Stromal cell of bone marrow (primary cell): ENCODE data around the gene PIMREG.

Experiments
- DNase-seq: peaks from one replicate; pipeline ENCODE4 v3.0.0-alpha.2; 2012; ENCODE audit warnings: low read depth

Gene PIMREG

DNA sequence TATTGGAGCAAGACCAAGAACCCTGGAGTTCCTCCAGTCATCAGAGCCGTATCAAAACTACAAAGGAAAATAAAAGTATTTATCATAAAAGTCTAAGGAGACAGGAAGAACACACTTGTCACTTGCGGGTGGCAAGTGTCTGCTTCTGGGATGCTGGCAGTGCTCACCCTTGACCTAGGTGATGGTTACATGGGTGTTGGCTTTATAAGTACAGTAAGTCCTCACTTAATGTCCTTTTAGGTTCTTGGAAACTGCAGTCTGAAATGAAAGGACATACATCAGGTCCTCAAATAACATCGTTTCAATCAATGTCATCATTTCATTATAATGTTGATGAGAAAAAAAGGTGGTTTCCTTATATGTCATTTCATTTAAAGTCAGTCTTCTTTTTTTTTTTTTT, 6.3 kb upstream of the PIMREG start:
- no peak for DNase-seq

DNA sequence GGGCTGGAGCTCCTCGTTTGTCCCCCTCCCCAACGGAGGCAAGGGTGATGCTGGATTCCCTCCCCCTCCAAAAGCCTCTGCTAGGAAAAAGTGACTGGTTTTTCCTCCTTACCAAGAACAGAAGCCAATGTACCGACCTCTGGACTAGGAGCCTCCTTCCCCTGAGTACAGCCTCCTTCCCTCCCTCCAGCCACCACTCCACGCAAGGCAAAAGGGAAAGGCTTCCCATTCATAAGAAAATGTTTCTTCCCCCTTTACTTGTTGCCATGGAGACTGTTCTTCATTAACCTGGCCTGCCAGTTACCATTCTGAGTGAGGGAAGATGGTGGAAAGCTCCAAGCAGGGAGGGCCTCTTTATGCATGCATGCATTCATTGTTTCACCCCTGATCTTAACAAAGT, 4.3 kb upstream of the PIMREG start:
- DNase-seq: no peak

DNA sequence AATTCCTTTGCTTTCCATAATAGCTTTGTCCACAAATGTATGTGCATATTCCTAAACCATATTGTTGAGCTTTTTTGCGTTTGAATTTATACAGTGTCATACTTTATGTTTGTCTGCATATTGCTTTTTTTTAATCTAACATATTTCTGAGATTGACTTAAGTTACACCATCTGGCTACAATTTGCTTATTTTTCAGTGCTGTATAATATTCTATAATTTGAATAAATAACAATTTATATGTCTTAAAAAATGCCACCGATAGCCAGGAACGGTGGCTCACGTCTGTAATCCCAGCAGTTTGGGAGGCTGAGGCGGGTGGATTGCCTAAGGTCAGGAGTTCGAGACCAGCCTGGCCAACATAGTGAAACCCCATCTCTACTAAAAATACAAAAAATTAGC, 1.5 kb upstream of the PIMREG start:
- no peak for DNase-seq

DNA sequence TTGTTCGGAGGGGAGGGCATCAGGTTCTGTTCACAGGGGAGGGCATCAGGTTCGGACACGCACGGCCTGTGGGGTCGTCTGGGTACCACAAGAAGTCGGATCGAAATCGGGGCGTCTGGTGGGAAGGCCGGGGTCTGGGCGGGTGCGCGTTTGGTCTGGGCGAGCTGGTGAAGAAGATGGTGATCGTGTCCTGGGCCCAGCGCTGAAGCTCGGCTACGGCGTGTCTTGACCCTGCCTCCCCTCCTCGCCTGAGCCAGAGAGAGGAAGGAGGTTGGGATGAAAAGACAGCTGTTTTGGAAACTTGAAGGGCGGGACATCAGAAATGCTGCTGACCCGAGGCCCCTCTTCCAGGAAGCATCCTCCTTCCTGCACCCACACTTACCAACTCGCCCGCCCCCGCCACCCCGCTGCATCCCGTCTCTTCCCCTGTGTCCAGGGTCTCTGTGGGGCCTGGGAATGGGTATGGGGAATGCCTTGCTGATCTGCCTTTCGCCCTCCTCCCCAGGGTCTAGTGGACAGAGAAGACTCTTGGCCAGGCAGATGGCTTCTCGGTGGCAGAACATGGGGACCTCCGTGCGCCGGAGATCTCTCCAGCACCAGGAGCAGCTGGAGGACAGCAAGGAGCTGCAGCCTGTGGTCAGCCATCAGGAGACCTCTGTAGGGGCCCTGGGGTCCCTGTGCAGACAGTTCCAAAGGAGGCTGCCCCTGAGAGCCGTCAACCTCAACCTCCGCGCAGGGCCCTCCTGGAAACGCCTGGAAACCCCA, 498 bp downstream of the PIMREG start:
- no peak for DNase-seq

DNA sequence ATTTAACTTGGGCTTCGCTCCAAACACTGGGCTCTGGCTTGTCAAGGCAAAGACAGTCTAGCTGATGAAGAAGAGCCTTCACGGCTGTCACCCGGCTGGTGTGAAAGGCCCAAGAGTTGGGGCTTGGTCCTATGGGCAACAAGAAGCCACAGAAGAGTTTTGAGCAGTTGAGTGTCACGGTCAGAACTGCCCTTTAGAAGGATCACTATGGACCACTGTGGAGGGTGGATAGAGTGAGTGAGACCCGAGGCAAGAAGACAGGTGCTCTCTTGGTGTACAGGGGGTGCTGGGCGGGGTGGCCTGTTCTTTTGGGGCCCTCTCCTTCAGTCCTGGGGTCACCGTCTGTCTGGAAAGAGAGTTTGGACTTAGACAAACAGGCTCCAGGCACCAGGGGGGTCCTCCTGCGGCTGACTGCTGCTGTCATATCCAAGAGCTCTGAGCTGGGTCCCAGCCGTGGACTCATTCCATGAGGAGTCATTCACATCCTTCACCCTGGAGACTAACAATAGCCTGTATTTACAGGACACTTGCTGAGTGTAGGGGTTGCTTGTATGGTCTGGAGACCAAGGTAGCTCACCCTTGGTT, 2.4 kb downstream of the PIMREG start:
- no peak for DNase-seq

DNA sequence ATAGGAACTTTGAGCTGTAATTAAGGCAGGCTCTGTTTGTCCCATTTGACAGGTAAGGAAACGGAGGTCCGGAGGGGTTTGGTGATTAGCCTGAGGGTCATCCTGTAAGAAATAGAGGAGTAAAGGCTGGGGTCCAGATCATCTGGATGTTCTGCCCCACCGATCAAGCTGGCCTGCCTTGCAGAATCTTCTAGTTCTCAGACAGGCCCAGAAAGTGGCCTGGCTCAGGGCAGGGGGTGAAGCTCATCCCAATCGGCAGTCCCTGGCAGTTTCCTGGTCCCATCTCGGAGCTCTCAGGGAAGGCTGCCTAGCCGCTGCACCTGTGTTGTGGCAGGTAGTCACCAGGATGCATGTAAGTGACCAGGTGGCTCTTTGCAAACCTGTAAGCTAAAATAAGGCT, 4.2 kb downstream of the PIMREG start:
- DNase-seq: no peak

DNA sequence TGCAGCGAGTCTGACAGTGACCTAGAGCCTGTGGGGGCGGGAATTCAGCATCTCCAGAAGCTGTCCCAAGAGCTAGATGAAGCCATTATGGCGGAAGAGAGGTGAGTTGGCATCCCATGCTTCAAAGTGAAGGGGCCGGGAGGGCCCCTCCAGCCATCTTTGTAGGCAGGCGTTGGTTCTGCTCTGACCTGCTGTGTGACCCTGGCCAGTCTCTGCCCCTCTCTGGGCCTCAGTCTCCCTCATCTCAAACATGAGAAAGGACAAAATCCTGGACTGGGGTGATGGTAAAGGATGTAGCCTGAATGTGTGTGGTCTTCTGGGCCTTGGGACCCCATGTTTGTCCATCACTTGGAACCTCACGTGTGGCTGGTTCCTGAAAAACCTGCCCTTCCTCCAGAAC, 5.1 kb downstream of the PIMREG start:
- DNase-seq: no peak

DNA sequence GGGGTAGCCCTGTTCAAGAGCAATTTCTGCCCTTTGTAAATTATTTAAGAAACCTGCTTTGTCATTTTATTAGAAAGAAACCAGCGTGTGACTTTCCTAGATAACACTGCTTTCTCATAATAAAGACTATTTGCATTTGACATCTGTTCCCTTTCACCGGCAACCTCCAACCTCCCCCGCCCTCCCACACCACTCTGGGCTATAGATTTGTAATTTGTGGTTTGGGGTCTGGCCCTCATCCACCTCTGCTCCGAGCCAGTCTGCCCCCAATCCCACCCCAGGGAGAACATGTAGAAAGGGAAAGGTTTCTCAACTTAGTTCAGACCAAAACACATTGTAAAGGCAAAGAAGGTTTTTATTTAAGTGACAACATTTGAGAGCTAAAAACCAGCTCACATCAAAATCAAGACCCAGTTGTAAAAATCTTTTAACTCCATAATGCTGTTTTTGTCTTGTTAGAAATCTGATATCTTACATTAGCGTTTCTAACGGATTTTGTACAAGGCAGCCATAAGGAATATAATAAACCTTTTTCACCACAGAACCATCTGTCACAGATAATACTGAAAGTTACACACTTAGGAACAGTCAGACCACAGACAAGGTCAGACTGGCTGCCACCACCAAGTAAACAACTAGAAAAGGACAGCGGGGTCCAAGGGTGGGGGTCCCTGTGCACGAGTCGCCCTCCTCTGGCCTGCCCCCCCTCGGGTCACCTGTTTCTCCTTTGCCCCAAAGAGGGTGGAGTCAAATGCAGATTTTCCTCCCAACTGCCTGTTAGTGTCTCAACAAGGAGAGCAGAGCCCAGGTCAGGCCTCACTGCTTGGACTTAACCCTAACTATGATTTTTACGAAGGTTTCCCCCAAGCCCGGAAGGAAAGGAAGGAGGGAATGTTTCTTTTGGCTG, 6.9 kb downstream of the PIMREG start:
- no peak for DNase-seq

DNA sequence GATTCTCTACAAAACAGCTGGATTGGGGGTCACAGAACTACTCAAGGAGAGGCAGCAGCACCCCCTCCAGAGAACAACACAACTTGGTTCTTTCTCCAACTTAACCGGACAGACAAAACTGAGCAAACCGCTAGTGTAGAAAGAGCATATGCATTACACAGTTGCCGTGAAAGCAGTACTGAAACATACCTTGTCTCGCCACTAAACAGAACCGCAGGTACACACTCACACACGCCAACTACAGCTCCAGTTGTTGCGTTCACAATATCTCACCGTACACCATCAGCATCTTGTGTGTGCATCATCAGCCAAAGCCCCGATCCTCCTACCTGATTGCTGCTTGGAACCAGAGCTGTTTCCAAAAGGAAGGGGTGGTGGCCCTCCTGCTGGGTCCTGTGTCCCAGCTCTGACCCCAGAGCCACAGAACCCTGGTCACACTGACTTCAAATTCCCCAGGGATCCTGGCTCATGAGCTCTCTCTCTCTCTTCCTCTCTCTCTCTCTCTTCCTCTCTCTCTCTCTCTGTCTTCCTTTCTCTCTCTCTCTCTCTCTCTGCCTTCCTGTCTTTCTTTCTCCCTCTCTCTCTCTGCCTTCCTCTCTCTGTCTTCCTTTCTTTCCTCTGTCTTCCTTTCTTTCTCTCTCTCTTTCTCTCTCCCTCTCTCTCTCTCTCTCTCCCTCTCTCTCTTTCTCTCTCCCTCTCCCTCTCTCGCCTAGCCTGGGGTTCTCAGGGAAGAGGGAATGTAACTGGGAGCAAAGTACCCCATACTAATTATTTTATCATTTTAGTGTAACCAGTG, 8.4 kb downstream of the PIMREG start:
- DNase-seq: no peak

DNA sequence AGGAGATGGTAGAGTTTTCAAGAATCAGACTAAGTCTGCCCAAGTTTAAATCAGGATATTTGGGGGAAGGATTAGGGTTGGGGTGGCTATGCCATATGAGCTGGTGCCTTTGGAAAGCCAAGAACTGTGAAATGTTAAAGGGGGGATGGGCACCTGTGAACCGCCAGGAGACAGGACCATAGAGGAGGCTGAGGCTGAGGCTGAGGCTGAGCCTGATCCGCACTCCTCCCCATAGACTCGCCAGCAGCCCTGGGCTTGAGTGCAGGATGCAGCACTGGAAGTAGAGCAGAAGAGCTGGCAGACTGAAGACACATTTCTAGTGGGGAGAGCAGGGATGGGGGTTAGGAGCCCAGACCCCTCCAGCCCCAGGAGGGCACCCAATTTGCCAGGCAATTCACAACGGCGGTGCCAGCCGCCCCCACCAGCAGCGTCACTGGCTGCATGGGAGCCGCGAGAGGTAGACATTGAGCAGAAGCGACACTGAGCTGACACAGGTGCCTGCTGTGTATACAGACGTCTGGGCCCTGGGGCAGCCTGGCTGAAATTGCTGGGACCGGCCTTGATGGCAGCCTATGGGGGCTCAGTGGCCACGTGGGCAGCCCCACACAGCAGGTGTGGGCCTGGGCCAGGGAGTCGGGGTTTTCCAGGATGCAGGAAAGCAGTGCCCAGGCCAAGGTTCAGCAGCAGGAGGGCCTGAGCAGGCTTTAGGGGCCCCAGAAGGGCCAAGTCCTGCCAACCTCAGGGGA, 9.2 kb downstream of the PIMREG start:
- no peak for DNase-seq

DNA sequence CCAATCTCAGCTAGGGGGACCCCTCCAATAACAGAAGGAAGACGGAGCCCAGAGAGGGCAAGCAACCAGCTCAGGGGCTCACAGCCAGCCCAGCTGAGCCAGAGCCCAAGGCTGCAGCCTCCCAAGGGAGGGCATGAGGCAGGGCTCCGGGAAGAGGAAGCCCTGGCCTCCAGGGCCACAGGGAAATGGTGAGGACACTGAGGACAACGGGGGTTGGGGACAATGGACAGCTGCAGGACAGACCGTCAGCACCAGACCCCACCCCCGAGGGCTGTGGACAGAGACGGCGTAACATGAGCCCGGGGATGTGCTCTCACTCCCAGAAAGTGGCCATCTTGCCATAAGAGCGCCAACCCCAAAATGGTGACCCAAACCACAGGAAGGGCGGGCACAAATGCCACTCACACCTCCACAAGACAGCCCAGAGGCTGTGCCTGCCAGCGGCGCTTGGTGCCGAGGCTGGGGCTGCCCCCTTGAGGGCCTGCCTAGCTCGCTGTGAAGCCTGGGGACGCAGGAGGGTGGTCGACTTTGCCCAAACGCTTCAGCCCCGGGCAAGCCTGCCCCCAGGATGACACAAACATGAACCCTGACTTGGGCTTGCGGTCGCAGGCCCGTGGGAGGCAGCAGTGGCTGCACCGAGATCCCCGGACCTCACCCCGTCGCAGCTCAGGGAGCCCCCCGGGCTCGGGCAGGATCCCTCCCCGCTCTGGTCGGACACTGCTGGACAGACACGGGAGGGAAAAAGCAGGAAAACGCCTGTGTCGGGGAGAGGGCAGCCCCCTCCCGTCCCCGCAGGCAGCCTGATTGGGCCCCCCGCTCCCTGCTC, 10.5 kb downstream of the PIMREG start:
- no peak for DNase-seq

DNA sequence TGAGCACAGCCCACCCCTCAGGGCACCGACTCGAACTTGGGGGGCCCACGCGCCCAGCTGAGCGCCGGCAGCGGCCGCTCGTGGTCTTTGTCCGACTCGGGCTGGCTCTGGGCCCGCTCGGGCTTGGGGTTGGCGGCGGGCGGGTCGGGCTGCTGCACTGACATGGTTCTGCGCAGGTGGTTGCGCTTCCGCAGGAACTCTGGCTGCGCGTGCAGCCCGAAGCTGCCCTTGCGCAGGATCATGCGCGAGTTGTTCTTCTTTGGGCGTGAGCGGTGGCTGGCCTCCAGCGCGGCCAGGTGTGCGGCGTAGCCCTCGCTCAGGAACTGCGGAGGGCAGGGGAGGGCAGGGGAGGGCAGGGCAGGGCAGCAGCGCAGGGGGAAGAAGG, 11.1 kb downstream of the PIMREG start:
- DNase-seq: no peak

DNA sequence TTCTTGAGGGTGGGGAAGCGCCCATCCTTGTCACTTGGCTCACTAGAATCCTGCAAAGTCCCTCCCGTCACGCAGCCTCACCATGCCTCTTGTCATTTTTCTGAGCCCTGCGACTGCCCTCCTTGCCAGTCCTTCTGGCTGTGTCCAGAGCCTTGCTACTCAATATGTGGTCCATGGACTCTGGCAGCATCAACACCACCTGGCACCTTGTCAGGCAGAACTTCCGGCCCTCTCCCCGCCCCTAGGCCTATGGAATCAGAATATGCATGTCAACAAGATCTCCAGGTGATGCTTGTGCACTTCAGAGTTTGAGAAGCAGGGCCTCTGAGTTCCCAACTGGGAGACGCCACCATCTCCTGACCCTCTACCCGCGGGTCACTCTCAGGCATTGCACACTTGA, 12.1 kb downstream of the PIMREG start:
- no peak for DNase-seq

DNA sequence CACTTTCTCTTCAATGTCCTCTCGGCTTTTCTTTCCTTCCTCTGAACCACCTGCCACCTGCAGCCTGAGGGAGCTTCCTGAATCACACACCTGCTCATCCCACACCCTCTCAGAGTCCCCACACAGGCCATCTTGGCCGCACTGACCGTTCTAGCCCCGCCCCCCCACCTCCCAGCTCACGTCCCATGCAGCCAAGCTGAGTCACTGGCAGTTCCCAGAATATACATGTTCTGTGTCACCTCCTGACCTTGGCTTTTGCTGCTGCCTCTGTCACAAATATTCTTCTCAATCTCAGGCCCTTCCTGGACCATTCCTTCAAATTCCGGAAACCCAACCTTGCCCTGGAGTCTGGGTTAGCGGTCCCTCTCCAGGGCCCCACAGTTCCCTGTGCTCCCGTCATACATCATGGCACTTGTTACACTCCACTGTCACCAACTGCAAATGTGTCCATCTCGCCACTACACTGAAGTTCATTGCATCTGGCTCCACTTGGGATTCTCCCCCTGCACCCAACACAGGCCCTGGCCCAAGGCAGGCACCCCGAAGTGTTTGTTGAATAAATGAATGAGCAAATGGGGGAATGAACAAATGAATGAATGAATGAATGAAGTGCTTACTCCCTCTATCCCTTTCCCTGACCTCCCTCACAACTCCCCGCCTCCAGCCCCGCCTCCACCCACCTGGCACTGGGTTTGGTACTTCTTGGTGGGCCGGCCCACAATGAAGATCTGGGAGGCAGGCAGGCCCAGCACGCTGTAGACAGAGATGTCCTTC, 12.8 kb downstream of the PIMREG start:
- peak; percentile 42 for DNase-seq

DNA sequence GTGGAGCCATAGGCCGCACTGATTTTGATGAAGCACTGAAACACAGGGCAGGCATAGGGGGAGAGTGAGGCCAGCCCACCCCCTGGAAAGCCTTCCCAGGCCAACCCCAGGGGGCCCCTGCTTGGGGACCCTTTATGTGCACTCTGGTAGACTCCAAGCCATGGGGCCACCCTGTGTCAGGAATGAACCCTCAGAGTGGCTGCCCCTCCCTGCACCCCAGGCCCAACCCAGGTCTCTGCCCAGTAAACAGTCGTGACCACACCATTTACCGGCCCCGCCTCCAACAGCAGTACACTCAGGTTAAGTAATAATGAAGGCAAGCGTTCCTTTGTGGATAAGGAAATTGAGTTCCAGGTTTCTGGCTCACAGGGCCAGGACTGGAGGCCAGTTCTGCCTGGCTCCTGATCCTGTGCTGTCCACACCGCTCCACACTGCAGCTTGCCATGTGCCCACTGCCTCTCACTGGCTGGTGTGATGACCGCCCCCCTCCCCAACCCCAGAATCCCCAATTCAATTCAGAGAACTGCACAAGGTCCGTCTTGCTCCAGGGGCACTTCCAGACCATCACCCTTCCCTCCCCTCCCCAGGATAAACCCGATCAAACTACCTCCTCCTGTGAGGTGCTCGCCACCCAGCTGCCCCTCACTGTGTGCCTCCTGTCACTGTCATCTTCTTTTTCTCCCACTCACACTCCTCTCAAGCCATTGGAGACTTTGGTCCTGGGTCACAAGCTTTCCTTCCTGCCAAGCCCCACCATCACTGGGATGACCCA, 13.6 kb downstream of the PIMREG start:
- DNase-seq: no peak

DNA sequence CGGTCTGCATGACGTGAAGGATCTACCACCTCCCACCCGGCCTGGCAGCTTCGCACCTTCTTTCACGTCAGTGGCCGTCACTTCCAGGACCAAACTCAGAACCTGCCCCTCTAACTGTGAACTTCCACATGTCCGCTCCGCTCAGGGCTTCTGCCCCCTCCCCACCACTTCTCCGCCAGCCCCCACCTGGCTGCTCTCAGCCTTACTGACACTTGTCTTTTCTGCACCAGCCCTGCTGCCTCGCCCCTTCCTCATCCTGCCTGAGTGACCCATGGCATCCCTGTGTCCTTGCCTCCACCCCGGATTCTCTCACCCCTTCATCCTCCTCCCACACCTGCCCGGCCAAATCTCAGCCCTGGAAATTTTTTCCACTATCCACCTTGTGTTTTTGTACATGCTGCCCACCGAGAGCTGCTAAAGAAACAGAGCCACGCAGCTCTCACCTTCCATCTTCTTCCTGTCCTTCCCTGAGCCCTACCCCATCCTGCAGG, 14.2 kb downstream of the PIMREG start:
- no peak for DNase-seq

DNA sequence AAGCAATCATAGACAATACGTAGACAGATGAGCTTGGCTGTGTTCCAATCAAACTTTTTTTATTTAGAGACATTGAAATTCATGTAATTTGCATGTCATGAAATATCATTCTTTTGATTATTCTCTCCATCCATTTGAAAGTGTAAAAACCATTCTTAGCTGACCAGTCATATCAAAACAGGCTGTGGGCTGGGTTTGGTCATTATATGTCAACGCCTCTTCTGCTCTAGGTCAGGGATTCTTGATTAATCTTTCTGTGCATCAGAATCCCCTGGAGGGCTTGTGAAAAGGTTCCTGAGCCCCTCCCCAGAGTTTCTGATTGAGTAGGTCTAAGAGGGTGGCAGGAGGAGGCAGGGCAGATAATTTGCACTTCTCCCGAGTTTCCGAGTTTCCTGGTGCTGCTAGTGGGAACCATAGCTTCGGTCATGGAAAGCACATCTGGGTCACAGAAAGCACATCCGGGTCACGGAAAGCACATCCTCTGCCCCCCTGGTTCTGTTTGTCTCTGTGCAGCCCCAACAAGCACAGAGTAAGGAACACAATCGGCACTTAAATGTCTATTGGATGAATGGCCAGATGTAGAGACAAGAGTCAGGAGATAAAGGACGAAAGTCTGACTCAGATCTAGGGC, 16.4 kb downstream of the PIMREG start:
- no peak for DNase-seq

DNA sequence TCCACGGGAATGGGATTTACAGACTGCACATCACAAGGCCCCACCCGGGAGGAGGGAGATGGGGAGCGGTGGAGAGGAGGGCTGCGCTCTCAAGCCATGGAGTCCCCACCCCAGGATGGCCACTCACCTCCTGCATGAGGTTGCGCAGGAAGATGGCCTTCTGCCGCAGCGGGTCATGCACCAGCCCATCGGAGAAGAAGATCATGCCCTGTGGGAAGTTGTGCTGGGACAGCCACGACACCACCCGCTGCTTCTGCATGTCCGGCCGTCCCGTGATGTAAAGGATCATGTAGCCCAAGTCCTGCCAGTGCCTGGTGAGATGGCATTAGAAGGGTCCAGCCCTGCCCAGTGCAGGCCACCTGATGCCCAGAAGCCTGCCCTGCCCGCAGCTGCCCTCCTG, 17.0 kb downstream of the PIMREG start:
- no peak for DNase-seq
